Colonic mucosa (tissue), 4 donors: Measurements from ENCODE around the gene WEE1. TPM values are rescaled to one million over a fixed set of nuclear protein-coding genes. Genes with fewer than 3 reads are reported as not detected.
A peak's percentile ranks its signal among the peaks of the same experiment; 100 is the strongest.
"Not testable (repeated sequence)": the region's sequence is repeated elsewhere in the genome, so short reads cannot be mapped to it uniquely, and the experiment has no call there.

Experiments
- DNase-seq: peaks from one replicate; pipeline ENCODE4 v3.0.0-alpha.2; 2020
- H3K27ac ChIP-seq: fragments of 200-600 bp; one replicate; pipeline ENCODE4 v1.8.0; 2021
- H3K27me3 ChIP-seq: fragments of 200-600 bp; one replicate; pipeline ENCODE4 v1.8.0; 2021
- H3K36me3 ChIP-seq: fragments of 200-600 bp; one replicate; pipeline ENCODE4 v1.8.0; 2021
- H3K4me1 ChIP-seq: fragments of 200-600 bp; one replicate; pipeline ENCODE4 v1.8.0; 2021; ENCODE audit warnings: mild to moderate bottlenecking
- H3K4me3 ChIP-seq: fragments of 200-600 bp; one replicate; pipeline ENCODE4 v1.8.0; 2021
- H3K9ac ChIP-seq, 2 donors: one replicate each; pipeline ENCODE4 v1.7.0; 2013; ENCODE audit warnings: control low read depth in 2 of 2, low read depth in 2 of 2, low read length in 2 of 2
- H3K9me3 ChIP-seq: fragments of 200-600 bp; one replicate; pipeline ENCODE4 v1.8.0; 2021
- CTCF ChIP-seq: fragments of 200-600 bp; IDR thresholded peaks from one replicate; pipeline ENCODE4 v1.8.0; 2022; ENCODE audit warnings: antibody characterized with exemption, mild to moderate bottlenecking
- intact Hi-C: fragments of 100-400 bp; cut with DNase I; formaldehyde crosslinking; loops from one replicate; pipeline ENCODE4 v1.14.1; 2022
- total RNA-seq, 2 donors: library from RNA; stranded (reverse); fragmentation: NEBNext Ultra II Directional in 1 of 2; extraction: Animal tissue kit (Norgen Biotek cat#: 25700) in 1 of 2; gene quantifications; one replicate each; pipeline ENCODE4 v1.2.1, GENCODE V29; 2021
- donor health status: healthy.
- donor health status: DM: no; HTN: no; CAD: no.
- donor health status: DM: no; HTN: no; CAD: no.

The WEE1 gene
- total RNA-seq, 2 donors from 2014 or later, result 27.8 to 37.9 TPM

DNA sequence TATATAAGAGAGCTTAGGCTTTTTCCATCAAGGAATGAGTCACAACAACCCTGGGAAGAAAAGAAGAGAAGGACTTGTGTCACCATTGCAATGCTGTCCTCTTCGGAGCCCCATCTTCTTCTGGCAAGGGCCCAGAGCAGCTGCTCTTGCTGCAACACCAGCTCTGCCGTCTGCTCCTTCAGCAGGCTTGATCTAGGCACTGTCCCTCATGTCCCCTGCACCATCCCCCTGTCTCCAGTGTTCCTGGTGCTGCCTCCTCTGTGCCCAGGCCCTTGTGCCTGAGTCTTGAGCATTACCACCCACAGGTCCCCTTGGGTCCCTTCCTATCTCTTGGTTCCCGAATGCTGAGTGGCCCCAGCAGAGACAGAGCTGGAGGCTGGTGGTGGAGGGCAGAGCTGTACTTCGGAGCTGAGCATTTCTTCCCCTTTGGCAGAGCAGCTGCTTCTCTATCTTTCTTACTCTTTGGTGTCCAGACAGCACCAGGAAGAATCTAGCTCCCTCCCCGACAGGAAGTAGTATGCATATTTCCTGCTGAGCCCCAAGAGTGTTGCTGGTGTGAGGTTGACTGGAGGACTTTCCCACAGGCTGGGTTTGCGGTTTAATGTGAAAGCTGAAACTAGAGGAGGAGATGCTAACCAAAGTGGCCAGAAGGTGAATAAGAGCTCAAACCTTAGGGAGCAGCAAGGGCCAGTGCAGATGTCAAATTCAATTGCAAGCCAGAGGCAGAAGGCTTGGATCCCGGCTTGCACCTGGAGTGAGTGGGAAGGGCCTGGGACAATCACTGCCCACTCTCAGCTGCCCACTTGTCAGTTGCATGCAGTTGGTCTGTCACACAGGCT is 27.8 kb downstream of the WEE1 start:
- Histone ChIP-seq H3K9ac (peak overlapping the region in 1 of 2 donors; percentile 47), H3K4me1 (no peaks in the 10 kb centered on the region), H3K4me3 (no peak overlapping the region), H3K27ac (no peak overlapping the region), H3K36me3 (no peaks in the 10 kb centered on the region), H3K27me3 (no peaks in the 10 kb centered on the region), H3K9me3 (no peaks in the 10 kb centered on the region)
- DNase-seq, result peak; percentile 35
- no peak for TF ChIP-seq CTCF
- intact Hi-C loops, result no loop called here

DNA sequence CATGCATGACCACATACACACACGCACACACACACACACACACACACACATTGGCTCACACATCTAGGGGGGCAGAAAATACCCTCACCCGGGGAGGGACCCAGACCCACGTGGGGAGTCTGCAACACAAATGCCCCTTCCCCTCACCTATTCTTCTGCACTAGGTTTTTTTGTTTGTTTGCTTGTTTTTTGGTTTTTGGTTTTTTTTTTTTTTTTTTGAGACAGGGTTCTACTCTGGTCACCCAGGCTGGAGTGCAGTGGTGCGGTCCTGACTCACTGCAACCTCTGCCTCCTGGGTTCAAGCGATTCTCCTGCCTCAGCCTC is 28.4 kb downstream of the WEE1 start:
- no peaks in the 10 kb centered on the region for H3K36me3 ChIP-seq
- intact Hi-C loops, result no loop called here
- TF ChIP-seq CTCF, result no peak
- no peak overlapping the region for H3K27ac ChIP-seq
- H3K4me3 ChIP-seq, result no peak overlapping the region
- H3K4me1 ChIP-seq, result no peaks in the 10 kb centered on the region
- H3K27me3 ChIP-seq, result no peaks in the 10 kb centered on the region
- no peak overlapping the region for H3K9ac ChIP-seq
- no peaks in the 10 kb centered on the region for H3K9me3 ChIP-seq
- DNase-seq, result no peak

GRCh38 chr11:9603214-9603613 is 29.7 kb downstream of the WEE1 start:
- H3K9ac ChIP-seq, intact Hi-C loops, H3K4me1 ChIP-seq, H3K27me3 ChIP-seq, H3K27ac ChIP-seq, DNase-seq, H3K4me3 ChIP-seq, H3K36me3 ChIP-seq, H3K9me3 ChIP-seq: not testable (repeated sequence)

GRCh38 chr11:9604134-9604533 is 30.7 kb downstream of the WEE1 start:
- intact Hi-C loops, result no loop called here
- no peak for DNase-seq
- no peak for TF ChIP-seq CTCF
- Histone ChIP-seq H3K36me3 (no peaks in the 10 kb centered on the region), H3K27me3 (no peaks in the 10 kb centered on the region), H3K9ac (no peak overlapping the region), H3K9me3 (no peaks in the 10 kb centered on the region), H3K4me3 (no peak overlapping the region), H3K27ac (no peak overlapping the region), H3K4me1 (no peaks in the 10 kb centered on the region)

GRCh38 chr11:9605742-9606141 is 32.3 kb downstream of the WEE1 start:
- no peak for TF ChIP-seq CTCF
- DNase-seq, result no peak
- intact Hi-C loops, result no loop called here
- H3K9ac ChIP-seq, result no peak overlapping the region
- no peaks in the 10 kb centered on the region for H3K27me3 ChIP-seq
- H3K4me1 ChIP-seq, result no peaks in the 10 kb centered on the region
- no peaks in the 10 kb centered on the region for H3K9me3 ChIP-seq
- H3K36me3 ChIP-seq, result no peaks in the 10 kb centered on the region
- H3K27ac ChIP-seq, result no peak overlapping the region
- no peak overlapping the region for H3K4me3 ChIP-seq

DNA sequence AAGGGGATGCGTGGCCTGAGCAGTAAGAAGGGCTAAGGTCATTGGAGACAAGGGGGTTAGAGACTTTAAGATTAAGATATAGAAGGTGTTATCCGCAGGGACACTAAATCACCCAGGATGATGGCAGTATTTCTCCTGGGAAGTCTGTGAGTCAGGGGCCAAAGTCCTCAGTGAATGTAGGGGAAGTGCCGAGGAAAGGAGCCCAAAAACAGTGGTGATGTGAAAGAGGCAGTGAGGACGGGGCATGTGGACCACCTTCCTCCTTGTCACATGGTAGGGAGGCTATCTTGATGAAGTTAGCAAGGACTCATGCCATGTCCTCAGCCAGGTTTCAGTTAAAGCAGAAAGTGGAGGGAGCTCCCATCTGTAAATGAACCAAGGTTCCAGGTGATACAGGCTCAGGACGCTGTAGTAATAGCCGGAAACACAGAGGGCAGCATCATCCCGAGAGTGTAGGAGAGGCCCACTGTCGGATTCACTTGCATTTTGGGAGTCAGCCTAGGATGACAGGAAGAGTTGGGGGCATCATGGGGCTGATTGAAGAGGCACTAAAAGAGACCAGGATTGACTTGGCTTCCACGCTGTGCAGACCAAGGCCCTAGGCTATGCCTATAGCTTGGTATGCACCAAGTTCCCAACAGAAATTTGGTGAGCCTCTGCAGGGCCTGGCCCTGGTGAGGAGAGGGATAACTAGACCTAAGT is 33.5 kb downstream of the WEE1 start:
- TF ChIP-seq CTCF, result no peak
- DNase-seq, result peak; percentile 45
- Histone ChIP-seq H3K9ac (no peak overlapping the region), H3K27ac (no peak overlapping the region), H3K27me3 (no peaks in the 10 kb centered on the region), H3K9me3 (no peaks in the 10 kb centered on the region), H3K4me1 (no peaks in the 10 kb centered on the region), H3K36me3 (no peaks in the 10 kb centered on the region), H3K4me3 (no peak overlapping the region)
- intact Hi-C loops, result no loop called here
